Esophagus muscularis mucosa (tissue), 4 donors: Measurements from ENCODE around the gene MBD1. TPM values are rescaled to one million over a fixed set of nuclear protein-coding genes. Genes with fewer than 3 reads are reported as not detected.
"Not testable (repeated sequence)": the region's sequence is repeated elsewhere in the genome, so short reads cannot be mapped to it uniquely, and the experiment has no call there.

Experiments used
- DNase-seq: peaks from one replicate; pipeline ENCODE4 v3.0.0-alpha.2; 2017; ENCODE audit errors: extremely low spot score
- H3K27ac ChIP-seq, 4 donors: fragments of 200-600 bp; sonication (generic); replicated peaks in 1 of 4; 1 replicate in 3 of 4; 2 replicates in 1 of 4; pipeline ENCODE4 v1.5.1; 2016 to 2019; ENCODE audit warnings: mild to moderate bottlenecking in 1 of 4
- H3K27me3 ChIP-seq, 4 donors: fragments of 200-600 bp; sonication (generic); one replicate each; pipeline versions ENCODE4 v1.5.1 to v1.6.0; 2016 to 2019
- H3K36me3 ChIP-seq, 4 donors: fragments of 200-600 bp; sonication (generic); one replicate each; pipeline ENCODE4 v1.5.1; 2016 to 2019
- H3K4me1 ChIP-seq, 4 donors: fragments of 200-600 bp; sonication (generic); one replicate each; pipeline ENCODE4 v1.5.1; 2016 to 2019
- H3K4me3 ChIP-seq, 4 donors: fragments of 200-600 bp; sonication (generic); 1 replicate in 2 of 4; 2 replicates in 2 of 4; pipeline ENCODE4 v1.5.1; 2016 to 2019; ENCODE audit warnings: mild to moderate bottlenecking in 4 of 4, moderate library complexity in 1 of 4
- H3K9me3 ChIP-seq, 4 donors: fragments of 200-600 bp; sonication (generic); 1 replicate in 3 of 4; 2 replicates in 1 of 4; pipeline ENCODE4 v1.5.1; 2016 to 2019
- CTCF ChIP-seq, 3 experiments: fragments of 200-600 bp in 2 of 3; fragments of 450-650 bp in 1 of 3; sonication (generic) in 2 of 3; IDR thresholded peaks; one replicate each; pipeline ENCODE4 v1.5.1; 2017 to 2019; ENCODE audit warnings: antibody characterized with exemption in 3 of 3, mild to moderate bottlenecking in 2 of 3, moderate library complexity in 1 of 3
- EP300 ChIP-seq: sonication (generic); formaldehyde crosslinking; IDR thresholded peaks from one replicate; pipeline ENCODE4 v1.6.1; 2017; ENCODE audit warnings: antibody characterized with exemption
- POLR2A ChIP-seq: fragments of 450-650 bp; IDR thresholded peaks from one replicate; pipeline ENCODE4 v1.6.1; 2017; ENCODE audit warnings: antibody characterized with exemption, moderate library complexity, mild to moderate bottlenecking, low read depth
- POLR2AphosphoS5 ChIP-seq, 2 donors: sonication (generic); formaldehyde crosslinking; IDR thresholded peaks; one replicate each; pipeline ENCODE4 v1.6.1; 2017; ENCODE audit warnings: antibody characterized with exemption in 2 of 2
- WGBS: methylation state at CpG from one replicate; pipeline ENCODE4 v1.1.5; 2018; 5-methylcytosine and 5-hydroxymethylcytosine counted together
- intact Hi-C: fragments of 100-400 bp; cut with DNase I; formaldehyde crosslinking; loops from one replicate; pipeline ENCODE4 v1.15.1; 2023
- total RNA-seq, 4 donors: library from RNA; depleted of rRNA; stranded (reverse); fragments of >200 nt; gene quantifications; one replicate each; pipeline versions ENCODE4 v1.1.0 to v1.2.1, GENCODE V29; 2016

MBD1 gene
- total RNA-seq, 4 donors from 2014 or later, result 65.6 to 101 (median 79.8) TPM

DNA sequence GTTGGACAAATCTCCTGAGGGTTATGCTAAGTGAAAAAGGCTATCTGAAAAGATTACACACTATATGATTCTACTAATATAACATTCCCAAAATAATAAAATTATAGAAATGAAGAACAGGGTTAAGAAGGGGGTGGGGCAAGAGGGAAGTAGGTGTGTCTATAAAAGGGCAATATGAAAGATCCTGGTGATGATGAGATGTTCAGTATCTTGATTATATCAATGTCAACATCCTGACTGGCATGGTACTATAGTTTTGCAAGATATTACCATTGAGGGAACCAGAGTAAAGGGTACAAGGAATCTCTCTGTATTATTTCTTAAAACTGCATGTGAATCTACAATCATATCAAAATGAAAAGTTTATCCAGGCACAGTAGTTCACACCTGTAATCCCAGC is 31.7 kb downstream of the MBD1 start:
- no peaks in the 10 kb centered on the region for H3K36me3 ChIP-seq
- no peak for DNase-seq
- no peak overlapping the region for H3K27ac ChIP-seq
- no peaks in the 10 kb centered on the region for H3K9me3 ChIP-seq
- no peaks in the 10 kb centered on the region for H3K27me3 ChIP-seq
- intact Hi-C loops, result no loop called here
- H3K4me3 ChIP-seq, result no peak overlapping the region
- no peaks in the 10 kb centered on the region for H3K4me1 ChIP-seq
- TF ChIP-seq EP300 (no peak), POLR2A (no peak), POLR2AphosphoS5 (IDR thresholded peaks at IDR 0.05) (no peak), CTCF (IDR thresholded peaks at IDR 0.05) (no peak)

DNA sequence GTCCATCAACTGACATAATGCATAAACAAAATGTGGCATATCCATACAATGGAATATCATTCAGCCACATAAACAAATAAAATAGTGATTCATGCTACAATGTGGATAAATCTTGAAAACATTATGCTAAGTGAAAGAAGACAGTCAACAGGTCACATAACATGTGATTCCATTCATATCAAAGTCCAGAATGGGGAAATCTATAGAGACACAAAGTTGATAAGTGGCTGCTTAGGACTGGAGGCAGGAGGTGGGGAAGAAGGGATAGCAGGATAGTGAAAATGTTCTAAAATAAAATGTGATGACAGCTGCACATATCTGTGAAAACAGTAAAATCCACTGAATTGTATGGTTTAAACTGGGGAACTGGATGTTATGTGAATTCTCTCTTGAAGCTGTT is 33.8 kb downstream of the MBD1 start:
- Histone ChIP-seq H3K4me3 (no peak overlapping the region), H3K27me3 (no peaks in the 10 kb centered on the region), H3K9me3 (no peaks in the 10 kb centered on the region), H3K27ac (no peak overlapping the region), H3K36me3 (no peaks in the 10 kb centered on the region), H3K4me1 (no peaks in the 10 kb centered on the region)
- intact Hi-C loops, result no loop called here
- TF ChIP-seq CTCF (IDR thresholded peaks at IDR 0.05) (no peak), EP300 (no peak), POLR2A (no peak), POLR2AphosphoS5 (IDR thresholded peaks at IDR 0.05) (no peak)
- DNase-seq, result no peak

- intact Hi-C loops, H3K4me1 ChIP-seq, H3K9me3 ChIP-seq, H3K27ac ChIP-seq, H3K36me3 ChIP-seq, H3K27me3 ChIP-seq, DNase-seq, H3K4me3 ChIP-seq: not testable (repeated sequence)
- WGBS, result 77% methylated on average over 8 of the region's 8 CpGs
Observed at GRCh38 chr18:50241768-50242167, 39.6 kb downstream of the MBD1 start.

- Histone ChIP-seq H3K27me3 (no peaks in the 10 kb centered on the region), H3K4me3 (no peak overlapping the region), H3K4me1 (no peaks in the 10 kb centered on the region), H3K27ac (no peak overlapping the region), H3K9me3 (no peaks in the 10 kb centered on the region), H3K36me3 (no peaks in the 10 kb centered on the region)
- TF ChIP-seq POLR2AphosphoS5 (IDR thresholded peaks at IDR 0.05), result no peak
- TF ChIP-seq POLR2A, result no peak
- intact Hi-C loops, result no loop called here
- 87% methylated on average over 3 of the region's 3 CpGs for WGBS
- no peak for DNase-seq
Observed at GRCh38 chr18:50240080-50240563, 41.2 kb downstream of the MBD1 start.

GRCh38 chr18:50232419-50232818 is 48.9 kb downstream of the MBD1 start:
- H3K4me1 ChIP-seq, result no peaks in the 10 kb centered on the region
- H3K4me3 ChIP-seq, result no peak overlapping the region
- H3K9me3 ChIP-seq, result no peaks in the 10 kb centered on the region
- intact Hi-C loops, result no loop called here
- H3K36me3 ChIP-seq, result no peaks in the 10 kb centered on the region
- no peaks in the 10 kb centered on the region for H3K27me3 ChIP-seq
- peak; percentile 26 for DNase-seq
- H3K27ac ChIP-seq, result no peak overlapping the region
- 54% methylated on average over 2 of the region's 2 CpGs for WGBS
- TF ChIP-seq CTCF (IDR thresholded peaks at IDR 0.05), result no peak
- TF ChIP-seq EP300, result no peak
- TF ChIP-seq POLR2A, result no peak
- no peak for TF ChIP-seq POLR2AphosphoS5 (IDR thresholded peaks at IDR 0.05)

DNA sequence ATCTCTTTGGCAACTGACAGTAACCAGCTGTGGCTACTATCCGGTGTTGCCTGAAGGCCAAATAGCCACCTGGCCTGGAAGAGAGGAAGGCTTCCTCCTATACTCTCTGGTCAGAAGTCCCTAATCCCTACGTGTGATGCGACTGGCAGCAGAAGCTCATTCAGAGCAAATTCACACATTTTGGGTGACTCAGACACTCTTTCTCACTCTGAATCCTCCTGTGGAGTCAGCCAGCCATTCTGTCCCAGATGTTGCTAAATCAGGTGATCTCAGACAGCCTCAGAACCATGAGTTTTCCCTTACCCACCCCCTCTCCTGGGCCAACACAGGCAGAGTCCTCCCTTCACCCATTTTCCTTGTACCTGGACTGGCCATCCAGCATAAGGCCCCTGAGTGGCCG is 49.7 kb downstream of the MBD1 start:
- 84% methylated on average over 3 of the region's 4 CpGs for WGBS
- no peak for TF ChIP-seq EP300
- no peak for TF ChIP-seq CTCF (IDR thresholded peaks at IDR 0.05)
- TF ChIP-seq POLR2A, result no peak
- no peak for TF ChIP-seq POLR2AphosphoS5 (IDR thresholded peaks at IDR 0.05)
- Histone ChIP-seq H3K9me3 (no peaks in the 10 kb centered on the region), H3K27me3 (no peaks in the 10 kb centered on the region), H3K27ac (no peak overlapping the region), H3K4me3 (no peak overlapping the region), H3K36me3 (no peaks in the 10 kb centered on the region), H3K4me1 (no peaks in the 10 kb centered on the region)
- intact Hi-C loops, result no loop called here
- no peak for DNase-seq

DNA sequence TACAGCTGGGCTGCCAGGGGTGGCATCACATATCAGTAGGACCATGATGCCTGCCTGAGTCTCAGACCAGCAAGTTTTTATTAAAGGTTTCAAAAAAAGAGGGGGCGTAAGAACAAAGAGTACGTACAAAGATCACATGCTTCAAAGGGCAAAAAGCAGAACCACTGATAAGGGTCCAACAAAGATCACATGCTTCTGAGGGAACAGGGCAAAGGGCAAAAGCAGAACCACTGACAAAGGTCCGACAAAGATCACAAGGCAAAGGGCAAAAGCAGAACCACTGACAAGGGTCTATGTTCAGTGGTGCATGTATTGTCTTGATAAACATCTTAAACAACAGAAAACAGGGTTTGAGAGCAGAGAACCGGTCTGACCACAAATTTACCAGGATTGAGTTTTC is 61.1 kb downstream of the MBD1 start:
- H3K36me3 ChIP-seq, H3K27me3 ChIP-seq, intact Hi-C loops, H3K27ac ChIP-seq, H3K4me3 ChIP-seq, DNase-seq, H3K4me1 ChIP-seq: not testable (repeated sequence)
- WGBS, result 73% methylated on average over 4 of the region's 4 CpGs
- peaks cover 0 to 10% (median 6%) of the 10 kb centered on the region in 4 donors for H3K9me3 ChIP-seq
